OCI-LY1 (cell line): Measurements from ENCODE around the gene DENND1A.

Source experiments
- H2AFZ ChIP-seq: fragments of 200-600 bp; sonication (generic), shearing (Covaris generic); 2 replicates; pipeline ENCODE4 v1.6.0; 2014; ENCODE audit warnings: antibody characterized with exemption, mild to moderate bottlenecking, low read length
- H3F3A ChIP-seq: fragments of 200-600 bp; sonication (generic), shearing (Covaris generic); 2 replicates; pipeline ENCODE4 v1.6.0; 2014; ENCODE audit warnings: mild to moderate bottlenecking, antibody characterized with exemption, low read length, moderate library complexity; ENCODE audit not compliant: insufficient read depth
- H3K27ac ChIP-seq: fragments of 200-600 bp; sonication (generic); 2 replicates; pipeline ENCODE4 v1.5.1; 2014; ENCODE audit warnings: low read length, mixed run types, mild to moderate bottlenecking, low read depth; ENCODE audit not compliant: poor library complexity, severe bottlenecking
- H3K27me3 ChIP-seq: fragments of 200-600 bp; sonication (generic); 2 replicates; pipeline ENCODE4 v1.6.0; 2014; ENCODE audit warnings: antibody characterized with exemption, mild to moderate bottlenecking, low read length, moderate library complexity; ENCODE audit not compliant: insufficient read depth
- H3K36me3 ChIP-seq: fragments of 200-600 bp; sonication (generic); 2 replicates; pipeline ENCODE4 v1.6.1; 2014; ENCODE audit warnings: mild to moderate bottlenecking, antibody characterized with exemption, low read length, moderate library complexity, mixed read lengths; ENCODE audit not compliant: insufficient read depth
- H3K4me1 ChIP-seq: fragments of 200-600 bp; sonication (generic); 2 replicates; pipeline ENCODE4 v1.5.1; 2014; ENCODE audit warnings: mild to moderate bottlenecking, low read length, moderate library complexity; ENCODE audit not compliant: insufficient read depth, severe bottlenecking
- H3K4me2 ChIP-seq: fragments of 200-600 bp; sonication (generic), shearing (Covaris generic); 2 replicates; pipeline ENCODE4 v1.6.1; 2014; ENCODE audit warnings: low read length
- H3K4me3 ChIP-seq: fragments of 200-600 bp; sonication (generic); 2 replicates; pipeline ENCODE4 v1.5.1; 2014; ENCODE audit warnings: low read length, low read depth, mild to moderate bottlenecking, mixed read lengths; ENCODE audit not compliant: poor library complexity, severe bottlenecking
- H3K79me2 ChIP-seq: fragments of 200-600 bp; shearing (Covaris generic); 2 replicates; pipeline ENCODE4 v1.6.1; 2016; ENCODE audit warnings: mixed run types, low read length, mixed read lengths; ENCODE audit not compliant: insufficient read depth
- H3K9ac ChIP-seq: fragments of 200-600 bp; sonication (generic), shearing (Covaris generic); 2 replicates; pipeline ENCODE4 v1.6.1; 2014; ENCODE audit warnings: mild to moderate bottlenecking, low read length, mixed read lengths
- H3K9me2 ChIP-seq: fragments of 200-600 bp; sonication (generic), shearing (Covaris generic); 2 replicates; pipeline ENCODE4 v1.6.1; 2014; ENCODE audit warnings: low read depth, mild to moderate bottlenecking, low read length, mixed read lengths
- H3K9me3 ChIP-seq: fragments of 200-600 bp; shearing (Covaris generic); 2 replicates; pipeline ENCODE4 v1.6.1; 2014; ENCODE audit warnings: low read length, mixed read lengths
- H4K20me1 ChIP-seq: fragments of 200-600 bp; sonication (generic), shearing (Covaris generic); 2 replicates; pipeline ENCODE4 v1.6.0; 2016; ENCODE audit warnings: mild to moderate bottlenecking, low read length; ENCODE audit not compliant: insufficient read depth
- EZH2 ChIP-seq: fragments of 200-600 bp; sonication (generic), shearing (Covaris generic); IDR thresholded peaks from 2 replicates; pipeline ENCODE4 v1.8.0; 2017; ENCODE audit warnings: borderline replicate concordance, mixed run types, mild to moderate bottlenecking, antibody characterized with exemption, low read length, moderate library complexity, mixed read lengths
- TF ChIP-seq, protein P1 (sequence below): fragments of 200-600 bp; sonication (generic), shearing (Covaris generic); IDR thresholded peaks from 2 replicates; pipeline ENCODE4 v1.5.1; 2017; ENCODE audit warnings: mild to moderate bottlenecking, antibody characterized with exemption, low read length, moderate library complexity, mixed read lengths

Gene DENND1A

DNA sequence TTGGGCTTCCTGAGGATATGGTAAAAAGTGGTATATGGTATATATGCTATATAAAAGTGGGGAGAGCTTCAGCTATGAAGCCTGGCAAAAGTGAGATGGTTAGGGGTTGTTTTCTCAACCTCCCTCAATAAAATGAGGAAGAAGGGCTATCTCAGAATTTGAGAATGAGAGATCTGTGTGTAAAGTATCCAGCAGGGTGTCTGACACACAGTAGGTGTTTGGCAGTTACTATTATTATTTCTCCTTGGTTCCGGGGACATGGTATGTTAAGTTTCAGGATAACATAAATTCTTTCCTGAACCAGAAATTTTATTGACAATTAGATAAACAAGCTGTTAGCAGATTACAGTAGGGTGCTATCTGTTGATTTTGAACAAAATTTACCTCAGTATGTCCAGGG lies 94.1 kb downstream of the DENND1A start:
- no peak overlapping the region for H3K4me2 ChIP-seq
- H3K9me3 ChIP-seq, result no peaks in the 10 kb centered on the region; the same call in 1 of the 2 replicates
- no peaks in the 10 kb centered on the region; the same call in 1 of the 2 replicates for H4K20me1 ChIP-seq
- no peaks in the 10 kb centered on the region for H3K36me3 ChIP-seq
- H3K4me3 ChIP-seq, result no peak overlapping the region
- H3K27ac ChIP-seq, result no peak overlapping the region
- H3F3A ChIP-seq, result no peaks in the 10 kb centered on the region
- no peaks in the 10 kb centered on the region for H3K79me2 ChIP-seq
- peaks cover 13% of the 10 kb centered on the region for H3K4me1 ChIP-seq
- H3K9me2 ChIP-seq, result no peaks in the 10 kb centered on the region
- H3K27me3 ChIP-seq, result no peaks in the 10 kb centered on the region
- H2AFZ ChIP-seq, result no peak overlapping the region
- TF ChIP-seq, protein P1, sequence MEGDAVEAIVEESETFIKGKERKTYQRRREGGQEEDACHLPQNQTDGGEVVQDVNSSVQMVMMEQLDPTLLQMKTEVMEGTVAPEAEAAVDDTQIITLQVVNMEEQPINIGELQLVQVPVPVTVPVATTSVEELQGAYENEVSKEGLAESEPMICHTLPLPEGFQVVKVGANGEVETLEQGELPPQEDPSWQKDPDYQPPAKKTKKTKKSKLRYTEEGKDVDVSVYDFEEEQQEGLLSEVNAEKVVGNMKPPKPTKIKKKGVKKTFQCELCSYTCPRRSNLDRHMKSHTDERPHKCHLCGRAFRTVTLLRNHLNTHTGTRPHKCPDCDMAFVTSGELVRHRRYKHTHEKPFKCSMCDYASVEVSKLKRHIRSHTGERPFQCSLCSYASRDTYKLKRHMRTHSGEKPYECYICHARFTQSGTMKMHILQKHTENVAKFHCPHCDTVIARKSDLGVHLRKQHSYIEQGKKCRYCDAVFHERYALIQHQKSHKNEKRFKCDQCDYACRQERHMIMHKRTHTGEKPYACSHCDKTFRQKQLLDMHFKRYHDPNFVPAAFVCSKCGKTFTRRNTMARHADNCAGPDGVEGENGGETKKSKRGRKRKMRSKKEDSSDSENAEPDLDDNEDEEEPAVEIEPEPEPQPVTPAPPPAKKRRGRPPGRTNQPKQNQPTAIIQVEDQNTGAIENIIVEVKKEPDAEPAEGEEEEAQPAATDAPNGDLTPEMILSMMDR, result no peak
- TF ChIP-seq EZH2, result no peak
- no peak overlapping the region for H3K9ac ChIP-seq

DNA sequence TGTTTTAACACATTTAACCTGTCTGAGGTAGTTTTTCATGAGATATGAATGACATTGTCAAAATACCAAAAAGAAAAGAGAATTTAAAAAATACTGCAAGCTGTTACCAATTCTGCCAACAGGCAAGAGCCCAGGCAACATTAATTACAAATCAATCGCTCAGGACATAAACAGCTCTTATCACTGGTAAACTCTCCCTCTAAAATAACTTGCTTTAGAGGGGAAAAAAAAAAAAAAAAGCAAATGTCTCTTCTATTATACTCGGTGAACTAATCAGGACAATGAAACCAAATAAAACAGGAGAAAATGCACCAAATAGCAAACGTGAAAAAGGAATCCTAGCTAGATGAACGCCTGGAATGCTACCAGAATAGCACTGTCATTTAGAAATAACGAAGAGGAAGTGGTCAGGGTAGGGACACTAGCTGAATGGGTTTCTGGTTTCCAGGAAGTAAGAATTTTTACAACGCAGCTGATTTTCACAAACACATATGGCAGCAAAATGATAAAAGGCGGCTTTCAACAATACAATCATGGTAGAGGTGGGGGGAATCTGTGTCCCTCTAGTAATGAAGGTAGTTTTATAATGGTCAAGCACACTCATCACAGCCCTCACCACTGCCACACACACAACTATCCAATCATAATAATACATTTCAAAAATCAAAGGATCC lies 94.9 kb downstream of the DENND1A start:
- Histone ChIP-seq H3K79me2 (no peaks in the 10 kb centered on the region), H3K9ac (no peak overlapping the region), H3F3A (no peaks in the 10 kb centered on the region), H3K9me3 (no peaks in the 10 kb centered on the region; the same call in 1 of the 2 replicates), H4K20me1 (no peaks in the 10 kb centered on the region; the same call in 1 of the 2 replicates), H3K4me1 (peaks cover 13% of the 10 kb centered on the region), H2AFZ (no peak overlapping the region), H3K27ac (no peak overlapping the region), H3K36me3 (no peaks in the 10 kb centered on the region), H3K9me2 (no peaks in the 10 kb centered on the region), H3K27me3 (no peaks in the 10 kb centered on the region), H3K4me3 (no peak overlapping the region), H3K4me2 (peak overlapping the region; percentile 35; the same call in 1 of the 2 replicates)
- TF ChIP-seq, protein P1, result no peak
- no peak for TF ChIP-seq EZH2

DNA sequence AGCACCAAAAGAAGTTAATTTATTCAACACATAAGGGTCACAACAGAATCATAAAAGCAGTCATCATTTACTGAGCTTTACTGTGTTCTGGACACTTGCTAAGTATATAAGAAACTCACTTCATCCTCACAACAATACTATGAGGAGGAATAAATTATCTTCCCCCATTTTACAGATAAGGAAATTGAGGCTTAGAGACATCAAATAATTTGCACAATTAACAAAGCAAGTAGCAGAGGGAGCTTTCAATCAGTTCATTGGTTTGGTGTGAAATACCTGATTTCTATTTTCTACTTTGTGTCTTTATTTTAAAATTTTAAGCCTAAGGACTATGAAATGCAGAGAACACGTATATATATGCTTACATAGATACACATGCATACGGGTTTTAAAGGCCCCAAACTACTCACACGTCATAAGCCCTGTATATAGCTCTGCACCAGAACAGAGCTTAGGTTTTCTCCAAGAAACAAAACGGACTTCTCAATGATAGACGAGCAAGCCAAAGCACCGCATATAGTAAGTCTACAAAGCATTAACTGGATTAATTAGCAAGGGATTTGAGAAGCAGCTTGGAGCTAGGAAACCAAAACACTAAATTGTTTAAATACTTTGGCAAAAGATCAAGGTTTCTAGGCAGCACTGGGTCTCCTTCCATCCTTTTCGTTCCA lies 95.6 kb downstream of the DENND1A start:
- no peak overlapping the region for H3K27ac ChIP-seq
- H4K20me1 ChIP-seq, result no peaks in the 10 kb centered on the region; the same call in 1 of the 2 replicates
- H3K36me3 ChIP-seq, result no peaks in the 10 kb centered on the region
- no peak overlapping the region for H3K4me2 ChIP-seq
- H3K4me1 ChIP-seq, result peaks cover 13% of the 10 kb centered on the region
- H3K79me2 ChIP-seq, result no peaks in the 10 kb centered on the region
- no peaks in the 10 kb centered on the region for H3K27me3 ChIP-seq
- H3K9me2 ChIP-seq, result no peaks in the 10 kb centered on the region
- H3K9ac ChIP-seq, result no peak overlapping the region
- H3K4me3 ChIP-seq, result no peak overlapping the region
- H2AFZ ChIP-seq, result no peak overlapping the region
- no peaks in the 10 kb centered on the region for H3F3A ChIP-seq
- peaks cover 1% of the 10 kb centered on the region for H3K9me3 ChIP-seq
- TF ChIP-seq, protein P1, result no peak
- no peak for TF ChIP-seq EZH2
